ENCODE measurements around the gene GPC6. TPM values are rescaled to one million over a fixed set of nuclear protein-coding genes. Genes with fewer than 3 reads are reported as not detected.

The GPC6 gene
- polyA plus RNA-seq, 6 donors from 2014 or later, result not detected

- no peak overlapping the region for H3K4me3 Mint-ChIP-seq
These were observed 1156.4 kb downstream of the GPC6 start for GRCh38 chr13:94382960-94383359.

DNA sequence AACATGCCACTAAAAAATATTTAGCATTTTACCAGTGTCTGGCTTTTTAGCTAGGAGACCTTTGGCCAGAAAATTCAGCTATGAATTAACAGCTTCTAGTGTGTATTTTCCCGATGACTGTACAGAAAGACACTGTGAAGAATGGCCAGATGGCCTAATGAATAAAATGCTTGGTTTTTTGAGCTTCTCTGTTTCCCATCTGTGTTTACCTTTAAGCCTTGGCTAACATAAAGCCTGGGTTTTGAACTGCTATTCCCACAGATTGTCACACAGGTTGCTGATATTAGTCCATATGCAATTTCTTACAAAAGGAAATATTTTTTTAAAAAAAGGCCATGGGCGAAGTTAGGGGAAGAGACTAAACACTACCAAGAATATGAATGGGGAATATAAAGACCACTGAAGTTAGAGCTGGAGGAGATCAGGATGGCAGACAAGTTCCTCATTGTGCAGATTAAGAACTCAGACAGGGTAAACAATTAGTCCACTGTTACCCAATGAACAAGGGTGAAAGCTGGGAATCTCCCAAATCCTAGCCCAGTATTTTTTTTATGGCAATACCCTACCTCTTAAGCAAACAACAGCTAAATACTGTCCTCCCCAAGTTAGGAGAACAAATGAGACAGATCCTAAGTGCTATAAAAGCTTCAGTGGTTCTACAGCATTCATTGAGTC lies 1157.8 kb downstream of the GPC6 start:
- Mint-ChIP-seq H3K36me3 (no peaks in the 10 kb centered on the region), H3K4me1 (no peaks in the 10 kb centered on the region), H3K27ac (no peak overlapping the region), H3K4me3 (no peak overlapping the region), H3K9me3 (peaks cover 0 to 1% (median 0%) of the 10 kb centered on the region in 7 donors), H3K27me3 (peaks cover 5 to 9% (median 6%) of the 10 kb centered on the region in 3 donors)
- no peak for DNase-seq
- no peak for ATAC-seq (ENCODE audit: low read depth in 2 of 2)

More at GRCh38 chr13:94382960-94383359, 1156.4 kb downstream of the GPC6 start:
- DNase-seq (no peak), ATAC-seq (ENCODE audit: low read depth in 2 of 2) (no peak)
- Mint-ChIP-seq H3K36me3 (no peaks in the 10 kb centered on the region), H3K4me1 (no peaks in the 10 kb centered on the region), H3K27ac (no peak overlapping the region), H3K9me3 (peaks cover 0 to 2% (median 0%) of the 10 kb centered on the region in 7 donors), H3K27me3 (peaks cover 8 to 11% (median 10%) of the 10 kb centered on the region in 3 donors)

DNA sequence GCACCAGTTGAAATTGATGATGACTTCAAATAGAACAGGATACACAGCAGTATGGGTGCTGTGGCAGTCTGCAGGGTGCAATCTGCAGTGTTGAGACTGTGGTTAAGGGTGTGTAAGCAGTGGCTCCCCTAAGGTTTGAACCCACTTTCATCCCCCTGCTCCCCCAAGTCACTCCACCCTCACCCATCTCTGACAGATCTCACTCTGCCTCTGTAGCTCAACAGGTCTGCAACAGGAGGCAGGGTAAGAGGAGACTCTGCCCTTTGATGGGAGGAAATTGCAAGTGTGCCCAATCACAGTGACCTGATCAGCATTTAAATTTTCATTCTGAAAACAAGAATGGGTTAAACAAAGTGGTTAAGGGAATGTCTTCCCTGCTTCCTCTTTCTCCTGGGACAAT lies 1160.4 kb downstream of the GPC6 start:
- Mint-ChIP-seq H3K9me3 (no peaks in the 10 kb centered on the region), H3K36me3 (no peaks in the 10 kb centered on the region), H3K27ac (no peak overlapping the region), H3K27me3 (peaks cover 0 to 5% (median 0%) of the 10 kb centered on the region in 3 donors), H3K4me3 (no peak overlapping the region), H3K4me1 (no peaks in the 10 kb centered on the region)
- no peak for DNase-seq
- no peak for ATAC-seq (ENCODE audit: low read depth in 2 of 2)

DNA sequence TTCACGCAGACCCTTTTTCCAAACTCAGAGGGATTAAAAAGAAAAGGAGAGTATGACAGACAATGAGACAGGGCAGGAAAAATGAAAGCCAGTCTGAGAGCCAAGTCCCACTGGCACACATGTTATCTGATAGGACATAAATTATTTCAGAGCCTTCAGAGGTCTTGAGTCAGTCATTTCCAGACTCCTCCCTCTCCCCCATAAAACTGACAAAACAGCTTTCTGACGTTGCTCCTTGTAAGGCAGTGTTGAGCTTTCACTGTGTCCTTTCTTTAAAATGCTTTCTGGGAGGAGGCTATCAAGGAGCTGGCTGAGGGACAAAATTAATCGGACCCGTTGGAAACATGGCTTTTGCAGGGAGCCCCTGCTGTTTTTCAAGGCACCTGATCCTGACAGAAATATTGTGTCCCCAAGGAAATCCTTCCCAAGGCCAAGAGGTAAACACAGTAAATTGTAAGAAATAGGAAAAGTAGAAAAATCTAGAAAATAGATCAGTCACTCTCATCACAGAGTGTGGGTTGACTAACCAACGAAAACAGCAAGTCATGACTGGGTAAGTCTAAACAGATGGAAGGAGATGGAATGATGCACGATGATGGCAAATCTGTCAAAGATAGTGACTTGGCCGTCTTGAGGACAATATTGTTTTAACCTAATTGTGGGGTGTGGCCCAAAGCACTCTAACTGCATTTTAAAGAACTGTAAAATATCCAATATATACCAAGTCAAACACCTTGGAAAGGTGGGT lies 1163.2 kb downstream of the GPC6 start:
- no peaks in the 10 kb centered on the region for H3K9me3 Mint-ChIP-seq
- no peaks in the 10 kb centered on the region for H3K4me1 Mint-ChIP-seq
- ATAC-seq (ENCODE audit: low read depth in 2 of 2) (no peak), DNase-seq (no peak)
- no peaks in the 10 kb centered on the region for H3K27me3 Mint-ChIP-seq
- no peak overlapping the region for H3K27ac Mint-ChIP-seq
- H3K36me3 Mint-ChIP-seq, result no peaks in the 10 kb centered on the region
- H3K4me3 Mint-ChIP-seq, result no peak overlapping the region

DNA sequence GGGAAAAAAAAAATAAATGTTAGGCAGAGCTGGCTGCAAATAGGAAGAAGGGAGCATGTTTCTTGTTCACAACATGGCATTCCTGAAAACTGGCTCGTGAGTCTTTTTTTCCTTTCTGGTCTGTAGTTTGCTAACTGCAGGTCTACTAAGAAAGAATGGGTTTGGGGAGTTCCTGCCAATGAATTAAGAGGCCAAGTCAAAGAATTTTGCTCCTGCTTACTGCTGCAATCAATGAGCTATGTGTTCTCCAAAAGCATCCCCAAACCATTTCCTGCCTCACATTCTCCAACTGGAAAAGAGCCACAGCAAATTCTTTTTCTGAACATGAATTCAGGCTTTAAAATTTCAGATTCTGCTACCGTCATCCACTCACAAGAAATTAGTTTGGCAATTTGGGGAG lies 1164.3 kb downstream of the GPC6 start:
- no peak for DNase-seq
- Mint-ChIP-seq H3K9me3 (no peaks in the 10 kb centered on the region), H3K27me3 (no peaks in the 10 kb centered on the region), H3K36me3 (no peaks in the 10 kb centered on the region), H3K4me1 (no peaks in the 10 kb centered on the region), H3K27ac (no peak overlapping the region), H3K4me3 (no peak overlapping the region)
- ATAC-seq (ENCODE audit: low read depth in 2 of 2), result no peak

- DNase-seq (no peak), ATAC-seq (ENCODE audit: low read depth in 2 of 2) (no peak)
- Mint-ChIP-seq H3K36me3 (no peaks in the 10 kb centered on the region), H3K27me3 (no peaks in the 10 kb centered on the region), H3K9me3 (peaks cover 0 to 8% (median 0%) of the 10 kb centered on the region in 7 donors), H3K4me1 (peaks cover 0 to 2% (median 0%) of the 10 kb centered on the region in 3 donors), H3K4me3 (no peak overlapping the region), H3K27ac (no peak overlapping the region)
These were observed 1168.1 kb downstream of the GPC6 start for GRCh38 chr13:94394723-94395122.

GRCh38 chr13:94395860-94396259 lies 1169.3 kb downstream of the GPC6 start:
- H3K27me3 Mint-ChIP-seq, result no peaks in the 10 kb centered on the region
- peaks cover 0 to 8% (median 0%) of the 10 kb centered on the region in 7 donors for H3K9me3 Mint-ChIP-seq
- H3K36me3 Mint-ChIP-seq, result no peaks in the 10 kb centered on the region
- H3K27ac Mint-ChIP-seq, result no peak overlapping the region
- H3K4me1 Mint-ChIP-seq, result peaks cover 0 to 2% (median 0%) of the 10 kb centered on the region in 3 donors
- no peak overlapping the region for H3K4me3 Mint-ChIP-seq
- ATAC-seq (ENCODE audit: low read depth in 2 of 2) (no peak), DNase-seq (no peak)

DNA sequence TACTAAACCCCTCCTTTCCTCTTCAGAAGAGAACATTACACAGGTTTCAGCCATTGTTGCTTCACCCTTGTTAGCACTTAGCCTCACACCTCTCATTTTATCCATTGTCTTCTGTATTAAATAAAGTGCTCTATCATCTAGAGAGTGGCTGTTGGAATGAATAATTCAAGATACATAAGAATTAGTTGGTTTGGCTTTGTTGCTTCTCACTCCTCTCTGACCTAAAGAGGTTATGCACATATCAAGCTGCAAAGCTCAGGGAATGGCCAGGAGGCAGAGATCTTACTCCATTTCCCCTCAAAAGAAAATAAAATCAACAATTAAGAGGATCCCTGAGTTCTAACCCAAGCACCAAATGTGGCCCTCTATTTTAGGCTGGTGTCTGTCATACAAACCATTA lies 1173.2 kb downstream of the GPC6 start:
- ATAC-seq (ENCODE audit: low read depth in 2 of 2) (no peak), DNase-seq (no peak)
- Mint-ChIP-seq H3K27me3 (no peaks in the 10 kb centered on the region), H3K36me3 (no peaks in the 10 kb centered on the region), H3K9me3 (peaks cover 0 to 8% (median 0%) of the 10 kb centered on the region in 7 donors), H3K4me3 (no peak overlapping the region), H3K4me1 (peaks cover 0 to 2% (median 0%) of the 10 kb centered on the region in 3 donors), H3K27ac (no peak overlapping the region)

GRCh38 chr13:94400874-94401273 lies 1174.3 kb downstream of the GPC6 start:
- Mint-ChIP-seq H3K36me3 (no peaks in the 10 kb centered on the region), H3K27ac (no peak overlapping the region), H3K27me3 (no peaks in the 10 kb centered on the region), H3K4me3 (no peak overlapping the region), H3K9me3 (peaks cover 0 to 8% (median 0%) of the 10 kb centered on the region in 7 donors), H3K4me1 (peaks cover 0 to 2% (median 0%) of the 10 kb centered on the region in 3 donors)
- no peak for ATAC-seq (ENCODE audit: low read depth in 2 of 2)
- no peak for DNase-seq

- Mint-ChIP-seq H3K4me1 (no peaks in the 10 kb centered on the region), H3K9me3 (no peaks in the 10 kb centered on the region), H3K27ac (no peak overlapping the region), H3K4me3 (no peak overlapping the region), H3K36me3 (no peaks in the 10 kb centered on the region), H3K27me3 (peaks cover 9 to 21% (median 15%) of the 10 kb centered on the region in 3 donors)
- ATAC-seq (ENCODE audit: low read depth in 2 of 2), result no peak
- DNase-seq, result no peak
These were observed 1181.9 kb downstream of the GPC6 start for GRCh38 chr13:94408314-94409036.

- Mint-ChIP-seq H3K36me3 (peaks cover 0 to 1% of the 10 kb centered on the region in 2 donors), H3K4me1 (no peaks in the 10 kb centered on the region), H3K4me3 (no peak overlapping the region), H3K9me3 (peaks cover 0 to 7% (median 4%) of the 10 kb centered on the region in 7 donors), H3K27me3 (peaks cover 26 to 37% (median 27%) of the 10 kb centered on the region in 3 donors), H3K27ac (no peak overlapping the region)
- ATAC-seq (ENCODE audit: low read depth in 2 of 2) (no peak), DNase-seq (no peak)
These were observed 1185.1 kb downstream of the GPC6 start for GRCh38 chr13:94411747-94412146.

- H3K27me3 Mint-ChIP-seq, result peaks cover 26 to 37% (median 28%) of the 10 kb centered on the region in 3 donors
- no peak overlapping the region for H3K4me3 Mint-ChIP-seq
- no peak overlapping the region for H3K27ac Mint-ChIP-seq
- ATAC-seq (ENCODE audit: low read depth in 2 of 2), result no peak
- peaks cover 3 to 11% of the 10 kb centered on the region in 2 donors for H3K36me3 Mint-ChIP-seq
- H3K9me3 Mint-ChIP-seq, result peaks cover 4 to 19% (median 11%) of the 10 kb centered on the region in 7 donors
- H3K4me1 Mint-ChIP-seq, result peaks cover 0 to 3% (median 0%) of the 10 kb centered on the region in 3 donors
- DNase-seq, result no peak
These were observed 1186.4 kb downstream of the GPC6 start for GRCh38 chr13:94412870-94413597.

DNA sequence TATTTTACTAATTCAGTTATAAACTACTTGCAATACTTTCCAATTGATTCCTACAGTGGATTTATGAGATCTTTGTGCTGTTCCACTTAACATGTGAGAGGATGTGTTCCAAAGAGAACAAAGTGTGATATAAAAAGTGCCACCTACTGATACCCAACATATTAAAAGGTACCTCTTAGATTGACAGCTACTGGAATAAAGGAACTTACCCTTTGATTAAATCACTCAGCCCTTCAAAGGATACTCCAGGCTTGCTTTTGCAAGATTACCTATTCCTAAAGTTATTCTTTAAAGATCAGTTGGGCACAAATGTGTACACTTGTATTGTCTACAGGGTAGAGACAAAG lies 1187.0 kb downstream of the GPC6 start:
- Mint-ChIP-seq H3K27me3 (peaks cover 23 to 34% (median 24%) of the 10 kb centered on the region in 3 donors), H3K9me3 (peaks cover 4 to 21% (median 12%) of the 10 kb centered on the region in 7 donors), H3K4me3 (no peak overlapping the region), H3K4me1 (peaks cover 3 to 6% (median 4%) of the 10 kb centered on the region in 3 donors), H3K27ac (no peak overlapping the region), H3K36me3 (peaks cover 4 to 11% of the 10 kb centered on the region in 2 donors)
- DNase-seq (no peak), ATAC-seq (ENCODE audit: low read depth in 2 of 2) (no peak)
